ENCODE measurements around the gene CYSLTR2. TPM values are rescaled to one million over a fixed set of nuclear protein-coding genes. Genes with fewer than 3 reads are reported as not detected.

Gene CYSLTR2
- polyA plus RNA-seq, 1 donor from 2014 or later, result 0.19 TPM

DNA sequence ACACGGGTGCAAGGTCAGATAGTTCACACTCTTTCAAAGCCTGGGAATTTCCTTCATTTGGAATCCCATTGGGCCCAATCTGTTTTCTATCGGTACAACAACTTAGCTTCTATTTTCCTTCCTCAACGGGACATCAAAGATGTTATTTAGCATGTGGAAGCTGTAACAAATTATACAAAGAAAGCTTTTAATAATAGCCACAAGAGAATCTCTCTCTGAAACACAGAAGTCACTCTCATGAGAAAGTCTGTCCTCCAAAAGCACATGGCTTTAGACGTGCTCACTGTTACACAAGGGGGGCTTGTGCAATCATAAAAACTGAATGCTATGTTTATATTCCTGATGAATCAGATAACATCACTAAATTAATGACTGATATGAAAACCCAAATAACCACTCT is 28.9 kb upstream of the CYSLTR2 start:
- H3K4me3 ChIP-seq (ENCODE audit: low read length), result no peak overlapping the region
- H3F3A ChIP-seq (ENCODE audit: insufficient read depth, low read length, poor library complexity, severe bottlenecking), result no peaks in the 10 kb centered on the region
- TF ChIP-seq SMC3 (conservative IDR thresholded peaks at IDR 0.05; ENCODE audit: poor library complexity), result no peak
- no peak for TF ChIP-seq EZH2 (IDR thresholded peaks at IDR 0.05; ENCODE audit: borderline replicate concordance, insufficient read depth, low read length, poor library complexity, severe bottlenecking)
- no peak for TF ChIP-seq EP300 (conservative IDR thresholded peaks at IDR 0.05; ENCODE audit: poor library complexity, severe bottlenecking)
- TF ChIP-seq TAF1 (IDR thresholded peaks at IDR 0.05; ENCODE audit: low read depth), result no peak
- H3K79me2 ChIP-seq (replicated peaks; ENCODE audit: insufficient read depth, low read length), result no peaks in the 10 kb centered on the region
- H2AFZ ChIP-seq (ENCODE audit: low read depth, low read length), result no peak overlapping the region
- H3K9me2 ChIP-seq (ENCODE audit: insufficient read depth, low read length), result no peaks in the 10 kb centered on the region
- no peak overlapping the region for H3K9ac ChIP-seq (ENCODE audit: low read length)
- no peaks in the 10 kb centered on the region for H3K27me3 ChIP-seq (ENCODE audit: insufficient read depth, low read depth, low read length)
- no peak overlapping the region for H3K4me2 ChIP-seq (ENCODE audit: low read length)
- no peaks in the 10 kb centered on the region for H3K9me3 ChIP-seq (ENCODE audit: low read length)
- H3K36me3 ChIP-seq (ENCODE audit: insufficient read depth, low read length), result no peaks in the 10 kb centered on the region
- H4K20me1 ChIP-seq (ENCODE audit: insufficient read depth), result no peaks in the 10 kb centered on the region
- no peak overlapping the region for H3K27ac ChIP-seq (ENCODE audit: low read length)

DNA sequence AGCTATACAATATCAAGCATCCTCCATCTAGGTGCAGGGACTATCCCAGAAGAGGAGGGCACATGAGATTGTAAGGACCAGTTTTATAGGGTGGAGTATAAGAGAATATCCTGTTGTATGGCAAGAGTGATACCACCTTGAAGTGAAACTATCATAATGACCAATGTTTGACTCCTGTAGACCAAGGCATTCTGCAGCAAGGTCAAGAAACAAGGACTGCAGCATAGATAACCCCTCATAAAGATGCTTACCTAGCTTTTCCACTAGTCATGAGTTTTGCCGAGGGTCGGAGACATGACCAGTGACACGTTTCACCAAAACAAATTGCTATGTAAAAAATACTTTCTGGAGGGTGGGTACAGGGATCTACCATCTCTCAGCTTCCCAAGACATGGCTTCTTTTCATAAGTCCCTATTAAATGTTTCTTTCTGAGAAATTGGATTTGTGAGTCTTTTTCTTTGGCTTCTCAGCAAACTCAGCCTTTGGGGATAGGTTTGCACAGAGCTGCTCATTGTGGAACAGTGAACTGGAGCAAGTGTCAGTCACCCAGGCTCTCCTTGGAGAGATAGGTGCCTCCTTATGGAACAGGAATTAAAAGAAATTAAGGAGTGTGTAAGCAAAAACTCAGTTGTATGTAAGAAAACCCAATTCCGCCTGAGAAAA is 28.2 kb upstream of the CYSLTR2 start:
- H3K36me3 ChIP-seq (ENCODE audit: insufficient read depth, low read length), result no peaks in the 10 kb centered on the region
- no peaks in the 10 kb centered on the region for H4K20me1 ChIP-seq (ENCODE audit: insufficient read depth)
- no peak overlapping the region for H3K9ac ChIP-seq (ENCODE audit: low read length)
- no peaks in the 10 kb centered on the region for H3F3A ChIP-seq (ENCODE audit: insufficient read depth, low read length, poor library complexity, severe bottlenecking)
- TF ChIP-seq, protein P1, sequence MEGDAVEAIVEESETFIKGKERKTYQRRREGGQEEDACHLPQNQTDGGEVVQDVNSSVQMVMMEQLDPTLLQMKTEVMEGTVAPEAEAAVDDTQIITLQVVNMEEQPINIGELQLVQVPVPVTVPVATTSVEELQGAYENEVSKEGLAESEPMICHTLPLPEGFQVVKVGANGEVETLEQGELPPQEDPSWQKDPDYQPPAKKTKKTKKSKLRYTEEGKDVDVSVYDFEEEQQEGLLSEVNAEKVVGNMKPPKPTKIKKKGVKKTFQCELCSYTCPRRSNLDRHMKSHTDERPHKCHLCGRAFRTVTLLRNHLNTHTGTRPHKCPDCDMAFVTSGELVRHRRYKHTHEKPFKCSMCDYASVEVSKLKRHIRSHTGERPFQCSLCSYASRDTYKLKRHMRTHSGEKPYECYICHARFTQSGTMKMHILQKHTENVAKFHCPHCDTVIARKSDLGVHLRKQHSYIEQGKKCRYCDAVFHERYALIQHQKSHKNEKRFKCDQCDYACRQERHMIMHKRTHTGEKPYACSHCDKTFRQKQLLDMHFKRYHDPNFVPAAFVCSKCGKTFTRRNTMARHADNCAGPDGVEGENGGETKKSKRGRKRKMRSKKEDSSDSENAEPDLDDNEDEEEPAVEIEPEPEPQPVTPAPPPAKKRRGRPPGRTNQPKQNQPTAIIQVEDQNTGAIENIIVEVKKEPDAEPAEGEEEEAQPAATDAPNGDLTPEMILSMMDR (IDR thresholded peaks at IDR 0.05; ENCODE audit: poor library complexity, severe bottlenecking), result no peak
- TF ChIP-seq EZH2 (IDR thresholded peaks at IDR 0.05; ENCODE audit: borderline replicate concordance, insufficient read depth, low read length, poor library complexity, severe bottlenecking) (no peak), RAD21 (conservative IDR thresholded peaks at IDR 0.05) (no peak), MXI1 (conservative IDR thresholded peaks at IDR 0.05; ENCODE audit: poor library complexity, severe bottlenecking) (no peak), POLR2AphosphoS5 (IDR thresholded peaks at IDR 0.05) (no peak), EP300 (conservative IDR thresholded peaks at IDR 0.05; ENCODE audit: poor library complexity, severe bottlenecking) (no peak)
- no peaks in the 10 kb centered on the region for H3K9me2 ChIP-seq (ENCODE audit: insufficient read depth, low read length)
- H3K4me3 ChIP-seq (ENCODE audit: low read length), result no peak overlapping the region
- H3K27me3 ChIP-seq (ENCODE audit: insufficient read depth, low read depth, low read length), result no peaks in the 10 kb centered on the region
- H3K79me2 ChIP-seq (replicated peaks; ENCODE audit: insufficient read depth, low read length), result no peaks in the 10 kb centered on the region
- no peak overlapping the region for H3K4me2 ChIP-seq (ENCODE audit: low read length)
- no peaks in the 10 kb centered on the region for H3K9me3 ChIP-seq (ENCODE audit: low read length)
- no peak overlapping the region for H2AFZ ChIP-seq (ENCODE audit: low read depth, low read length)
- no peak overlapping the region for H3K27ac ChIP-seq (ENCODE audit: low read length)

- Histone ChIP-seq H3K4me2 (ENCODE audit: low read length) (no peak overlapping the region), H3K27ac (ENCODE audit: low read length) (no peak overlapping the region), H3F3A (ENCODE audit: insufficient read depth, low read length, poor library complexity, severe bottlenecking) (no peaks in the 10 kb centered on the region), H2AFZ (ENCODE audit: low read depth, low read length) (no peak overlapping the region), H3K9ac (ENCODE audit: low read length) (no peak overlapping the region), H3K9me2 (ENCODE audit: insufficient read depth, low read length) (no peaks in the 10 kb centered on the region), H3K36me3 (ENCODE audit: insufficient read depth, low read length) (no peaks in the 10 kb centered on the region), H3K79me2 (replicated peaks; ENCODE audit: insufficient read depth, low read length) (no peaks in the 10 kb centered on the region), H3K4me3 (ENCODE audit: low read length) (no peak overlapping the region), H3K9me3 (ENCODE audit: low read length) (no peaks in the 10 kb centered on the region), H3K27me3 (ENCODE audit: insufficient read depth, low read depth, low read length) (no peaks in the 10 kb centered on the region), H4K20me1 (ENCODE audit: insufficient read depth) (no peaks in the 10 kb centered on the region)
- TF ChIP-seq TAF1 (IDR thresholded peaks at IDR 0.05; ENCODE audit: low read depth) (no peak), RAD21 (conservative IDR thresholded peaks at IDR 0.05) (no peak), POLR2AphosphoS5 (IDR thresholded peaks at IDR 0.05) (no peak), EP300 (conservative IDR thresholded peaks at IDR 0.05; ENCODE audit: poor library complexity, severe bottlenecking) (no peak), MXI1 (conservative IDR thresholded peaks at IDR 0.05; ENCODE audit: poor library complexity, severe bottlenecking) (no peak), EZH2 (IDR thresholded peaks at IDR 0.05; ENCODE audit: borderline replicate concordance, insufficient read depth, low read length, poor library complexity, severe bottlenecking) (no peak), SMC3 (conservative IDR thresholded peaks at IDR 0.05; ENCODE audit: poor library complexity) (no peak)
- TF ChIP-seq, protein P1 (IDR thresholded peaks at IDR 0.05; ENCODE audit: poor library complexity, severe bottlenecking), result no peak
- TF ChIP-seq, protein P2, sequence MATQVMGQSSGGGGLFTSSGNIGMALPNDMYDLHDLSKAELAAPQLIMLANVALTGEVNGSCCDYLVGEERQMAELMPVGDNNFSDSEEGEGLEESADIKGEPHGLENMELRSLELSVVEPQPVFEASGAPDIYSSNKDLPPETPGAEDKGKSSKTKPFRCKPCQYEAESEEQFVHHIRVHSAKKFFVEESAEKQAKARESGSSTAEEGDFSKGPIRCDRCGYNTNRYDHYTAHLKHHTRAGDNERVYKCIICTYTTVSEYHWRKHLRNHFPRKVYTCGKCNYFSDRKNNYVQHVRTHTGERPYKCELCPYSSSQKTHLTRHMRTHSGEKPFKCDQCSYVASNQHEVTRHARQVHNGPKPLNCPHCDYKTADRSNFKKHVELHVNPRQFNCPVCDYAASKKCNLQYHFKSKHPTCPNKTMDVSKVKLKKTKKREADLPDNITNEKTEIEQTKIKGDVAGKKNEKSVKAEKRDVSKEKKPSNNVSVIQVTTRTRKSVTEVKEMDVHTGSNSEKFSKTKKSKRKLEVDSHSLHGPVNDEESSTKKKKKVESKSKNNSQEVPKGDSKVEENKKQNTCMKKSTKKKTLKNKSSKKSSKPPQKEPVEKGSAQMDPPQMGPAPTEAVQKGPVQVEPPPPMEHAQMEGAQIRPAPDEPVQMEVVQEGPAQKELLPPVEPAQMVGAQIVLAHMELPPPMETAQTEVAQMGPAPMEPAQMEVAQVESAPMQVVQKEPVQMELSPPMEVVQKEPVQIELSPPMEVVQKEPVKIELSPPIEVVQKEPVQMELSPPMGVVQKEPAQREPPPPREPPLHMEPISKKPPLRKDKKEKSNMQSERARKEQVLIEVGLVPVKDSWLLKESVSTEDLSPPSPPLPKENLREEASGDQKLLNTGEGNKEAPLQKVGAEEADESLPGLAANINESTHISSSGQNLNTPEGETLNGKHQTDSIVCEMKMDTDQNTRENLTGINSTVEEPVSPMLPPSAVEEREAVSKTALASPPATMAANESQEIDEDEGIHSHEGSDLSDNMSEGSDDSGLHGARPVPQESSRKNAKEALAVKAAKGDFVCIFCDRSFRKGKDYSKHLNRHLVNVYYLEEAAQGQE (IDR thresholded peaks at IDR 0.05; ENCODE audit: borderline replicate concordance), result no peak
These were observed 27.7 kb upstream of the CYSLTR2 start for GRCh38 chr13:48626077-48626449.

Measured in neural cell (in vitro differentiated cells).